Measurements from ENCODE around the gene TCAIM. TPM values are rescaled to one million over a fixed set of nuclear protein-coding genes. Genes with fewer than 3 reads are reported as not detected.

The TCAIM gene
- total RNA-seq, 4 donors from 2014 or later = 15.5 to 26.9 (median 22.7) TPM

DNA sequence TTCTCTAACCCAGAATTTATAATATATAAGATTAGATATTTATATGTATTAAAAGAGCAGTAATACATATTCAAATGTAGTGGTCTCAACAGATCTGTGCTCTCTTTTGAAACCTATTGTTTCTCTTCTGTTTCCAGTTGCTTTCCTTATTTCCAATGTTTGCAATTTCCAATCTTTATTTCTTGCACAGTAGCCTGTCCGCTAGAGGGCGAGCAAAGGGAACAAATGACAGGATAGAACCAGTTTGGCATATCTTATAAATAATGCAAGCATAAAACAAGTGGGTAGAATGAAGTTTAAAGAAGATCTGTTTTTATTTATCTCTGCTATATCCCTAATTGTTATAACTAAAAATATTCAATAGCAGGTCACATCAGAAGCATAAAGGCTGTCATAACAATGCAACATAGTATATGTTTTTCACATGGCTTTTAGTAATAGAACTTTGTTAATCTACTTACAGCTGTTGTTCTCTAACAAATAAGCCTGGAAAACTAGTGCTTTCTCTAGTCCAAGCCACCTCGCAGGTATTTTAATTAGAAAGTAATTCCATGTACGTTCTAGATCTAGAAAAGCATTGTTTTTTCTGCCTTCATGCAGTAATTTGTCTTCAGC is 15.1 kb upstream of the TCAIM start:
- DNase-seq (peak; percentile 17 to 46), ATAC-seq (peak; percentile 47 to 80)
- no peak for TF ChIP-seq POLR2A (IDR thresholded peaks at IDR 0.05)
- TF ChIP-seq, protein P1, sequence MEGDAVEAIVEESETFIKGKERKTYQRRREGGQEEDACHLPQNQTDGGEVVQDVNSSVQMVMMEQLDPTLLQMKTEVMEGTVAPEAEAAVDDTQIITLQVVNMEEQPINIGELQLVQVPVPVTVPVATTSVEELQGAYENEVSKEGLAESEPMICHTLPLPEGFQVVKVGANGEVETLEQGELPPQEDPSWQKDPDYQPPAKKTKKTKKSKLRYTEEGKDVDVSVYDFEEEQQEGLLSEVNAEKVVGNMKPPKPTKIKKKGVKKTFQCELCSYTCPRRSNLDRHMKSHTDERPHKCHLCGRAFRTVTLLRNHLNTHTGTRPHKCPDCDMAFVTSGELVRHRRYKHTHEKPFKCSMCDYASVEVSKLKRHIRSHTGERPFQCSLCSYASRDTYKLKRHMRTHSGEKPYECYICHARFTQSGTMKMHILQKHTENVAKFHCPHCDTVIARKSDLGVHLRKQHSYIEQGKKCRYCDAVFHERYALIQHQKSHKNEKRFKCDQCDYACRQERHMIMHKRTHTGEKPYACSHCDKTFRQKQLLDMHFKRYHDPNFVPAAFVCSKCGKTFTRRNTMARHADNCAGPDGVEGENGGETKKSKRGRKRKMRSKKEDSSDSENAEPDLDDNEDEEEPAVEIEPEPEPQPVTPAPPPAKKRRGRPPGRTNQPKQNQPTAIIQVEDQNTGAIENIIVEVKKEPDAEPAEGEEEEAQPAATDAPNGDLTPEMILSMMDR (IDR thresholded peaks at IDR 0.05 in 4 of 5, conservative IDR thresholded peaks at IDR 0.05 in 1 of 5) = peak; percentile 61 to 83 (median 76)
- intact Hi-C loops (cut with DNase I; ENCODE audit: low total_unique reads) = loop anchor here (5.0 to 10.0 kb wide), 5 partner anchors 34 to 591 kb away; partner anchors contain the start of gene TMEM42
- Histone ChIP-seq H3K27me3 (no peaks in the 10 kb centered on the region), H3K4me3 (no peak overlapping the region), H3K9me3 (no peaks in the 10 kb centered on the region), H3K27ac (no peak overlapping the region), H3K4me1 (peaks cover 0 to 2% of the 10 kb centered on the region in 2 donors), H3K36me3 (no peaks in the 10 kb centered on the region)
- in situ Hi-C loops (cut with MboI; ENCODE audit: low sequenced_read_pairs in 4 of 4) = loop anchor here in 2 of 4 donors (10.0 to 25.0 kb wide), 2 partner anchors 164 to 301 kb away; partner anchors contain the start of genes ZNF197 (in 1 of the 2) and ZNF445 (in 1 of the 2)

DNA sequence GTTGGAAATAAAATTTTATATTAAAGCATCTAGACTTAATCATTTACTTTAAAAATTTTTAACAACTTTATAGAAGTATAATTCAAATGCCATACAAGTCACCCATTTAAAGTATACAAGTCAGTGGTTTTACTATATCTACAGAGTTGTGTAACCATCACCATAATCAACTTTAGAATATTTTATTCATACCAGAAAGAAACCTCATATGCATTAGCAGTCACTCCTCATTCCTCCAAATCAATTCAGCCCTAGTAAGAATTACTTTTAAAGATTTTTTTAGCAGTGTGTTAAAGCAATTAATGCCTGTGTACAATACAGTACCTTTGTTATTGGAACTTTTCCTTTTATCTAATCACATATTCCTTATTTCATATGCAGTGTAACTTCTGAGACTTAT is 14.0 kb upstream of the TCAIM start:
- Histone ChIP-seq H3K4me3 (no peak overlapping the region), H3K4me1 (peaks cover 0 to 2% of the 10 kb centered on the region in 2 donors), H3K36me3 (no peaks in the 10 kb centered on the region), H3K27ac (no peak overlapping the region), H3K27me3 (no peaks in the 10 kb centered on the region), H3K9me3 (no peaks in the 10 kb centered on the region)
- intact Hi-C loops (cut with DNase I; ENCODE audit: low total_unique reads) = loop anchor here (5.0 to 10.0 kb wide), 5 partner anchors 33 to 590 kb away; partner anchors contain the start of gene TMEM42
- ATAC-seq (no peak), DNase-seq (no peak)
- in situ Hi-C loops (cut with MboI; ENCODE audit: low sequenced_read_pairs in 4 of 4) = loop anchor here in 2 of 4 donors (10.0 to 25.0 kb wide), 2 partner anchors 163 to 300 kb away; partner anchors contain the start of genes ZNF197 (in 1 of the 2) and ZNF445 (in 1 of the 2)
- TF ChIP-seq, protein P1 (IDR thresholded peaks at IDR 0.05 in 4 of 5, conservative IDR thresholded peaks at IDR 0.05 in 1 of 5) = no peak
- TF ChIP-seq POLR2A (IDR thresholded peaks at IDR 0.05) = no peak

DNA sequence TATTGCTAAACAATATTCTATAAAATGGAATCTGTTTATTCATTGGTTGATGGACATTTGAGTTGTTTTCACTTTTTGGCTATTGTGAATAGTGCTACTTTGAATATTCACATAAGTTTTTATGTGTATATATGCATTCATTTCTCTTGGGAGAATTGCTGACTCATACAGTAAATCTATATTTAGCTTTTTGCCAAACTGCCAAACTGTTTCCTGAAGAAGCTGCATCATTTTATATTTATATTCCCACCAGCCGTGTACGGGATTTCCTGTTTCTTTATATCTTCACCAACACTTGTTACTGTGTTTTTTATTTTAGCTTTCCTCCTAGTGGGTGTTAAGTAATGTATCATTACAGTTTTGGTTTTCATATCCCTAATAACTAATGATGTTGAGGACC is 12.5 kb upstream of the TCAIM start:
- ATAC-seq (no peak), DNase-seq (no peak)
- H3K4me3 ChIP-seq = no peak overlapping the region
- intact Hi-C loops (cut with DNase I; ENCODE audit: low total_unique reads) = loop anchor here (10.0 kb wide), 1 partner anchor 589 kb away; no protein-coding TSS in a partner anchor
- in situ Hi-C loops (cut with MboI; ENCODE audit: low sequenced_read_pairs in 4 of 4) = loop anchor here in 1 of 4 donors (10.0 to 25.0 kb wide), 2 partner anchors 186 to 299 kb away; partner anchors contain the start of gene ZNF197
- H3K36me3 ChIP-seq = no peaks in the 10 kb centered on the region
- no peak for TF ChIP-seq POLR2A (IDR thresholded peaks at IDR 0.05)
- TF ChIP-seq, protein P1 (IDR thresholded peaks at IDR 0.05 in 4 of 5, conservative IDR thresholded peaks at IDR 0.05 in 1 of 5) = no peak
- H3K27me3 ChIP-seq = no peaks in the 10 kb centered on the region
- no peak overlapping the region for H3K27ac ChIP-seq
- no peaks in the 10 kb centered on the region for H3K9me3 ChIP-seq
- peaks cover 0 to 2% of the 10 kb centered on the region in 2 donors for H3K4me1 ChIP-seq

DNA sequence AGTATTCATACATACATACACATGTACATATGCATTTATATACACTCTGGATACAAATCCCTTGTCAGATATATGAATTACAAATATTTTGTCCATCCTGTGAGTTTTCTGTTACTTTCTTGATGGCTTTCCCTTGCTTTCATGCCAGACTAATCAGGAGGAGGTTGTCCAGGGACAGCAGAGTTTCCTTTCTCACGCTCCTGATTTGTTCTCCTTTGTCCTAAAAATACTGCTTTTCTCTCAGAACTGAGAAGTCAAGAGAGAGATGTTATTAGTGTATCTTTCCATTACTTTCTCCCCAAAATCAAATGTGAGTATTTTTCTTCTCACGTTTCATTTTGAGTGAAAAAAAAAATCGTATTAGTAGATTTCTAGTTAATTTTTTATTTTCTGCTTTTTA is 12.1 kb upstream of the TCAIM start:
- Histone ChIP-seq H3K9me3 (no peaks in the 10 kb centered on the region), H3K27ac (no peak overlapping the region), H3K4me3 (no peak overlapping the region), H3K27me3 (no peaks in the 10 kb centered on the region), H3K36me3 (no peaks in the 10 kb centered on the region), H3K4me1 (peaks cover 0 to 2% of the 10 kb centered on the region in 2 donors)
- TF ChIP-seq, protein P1 (IDR thresholded peaks at IDR 0.05 in 4 of 5, conservative IDR thresholded peaks at IDR 0.05 in 1 of 5) = no peak
- no peak for TF ChIP-seq POLR2A (IDR thresholded peaks at IDR 0.05)
- DNase-seq (no peak), ATAC-seq (no peak)
- in situ Hi-C loops (cut with MboI; ENCODE audit: low sequenced_read_pairs in 4 of 4) (loop anchor here in 1 of 4 donors (10.0 to 25.0 kb wide), 2 partner anchors 186 to 298 kb away; partner anchors contain the start of gene ZNF197), intact Hi-C loops (cut with DNase I; ENCODE audit: low total_unique reads) (loop anchor here (10.0 kb wide), 1 partner anchor 588 kb away; no protein-coding TSS in a partner anchor)
